Tibial artery (tissue), 4 donors: ENCODE measurements around the gene HS3ST6.
"Not testable (repeated sequence)": the region's sequence is repeated elsewhere in the genome, so short reads cannot be mapped to it uniquely, and the experiment has no call there.

ENCODE experiments used
- DNase-seq, 2 donors: peaks; one replicate each; pipeline ENCODE4 v3.0.0-alpha.2; 2019
- H3K27ac ChIP-seq, 2 donors: fragments of 200-600 bp; sonication (generic) in 1 of 2; 1 replicate in 1 of 2; 2 replicates in 1 of 2; pipeline ENCODE4 v1.5.1; 2018 to 2019; ENCODE audit warnings: mild to moderate bottlenecking in 1 of 2
- H3K27me3 ChIP-seq, 2 donors: fragments of 200-600 bp; sonication (generic) in 1 of 2; one replicate each; pipeline versions ENCODE4 v1.5.1 to v1.6.0; 2016 to 2019
- H3K36me3 ChIP-seq, 3 donors: fragments of 200-600 bp; sonication (generic) in 2 of 3; one replicate each; pipeline ENCODE4 v1.5.1; 2016 to 2019; ENCODE audit warnings: mild to moderate bottlenecking in 2 of 3
- H3K4me1 ChIP-seq, 4 donors: fragments of 200-600 bp; sonication (generic) in 2 of 4; 1 replicate in 3 of 4; 2 replicates in 1 of 4; pipeline ENCODE4 v1.5.1; 2016 to 2019
- H3K4me3 ChIP-seq, 2 donors: fragments of 200-600 bp; sonication (generic) in 1 of 2; 1 replicate in 1 of 2; 2 replicates in 1 of 2; pipeline ENCODE4 v1.5.1; 2018 to 2019; ENCODE audit warnings: mild to moderate bottlenecking in 2 of 2
- H3K9me3 ChIP-seq, 3 donors: fragments of 200-600 bp; sonication (generic) in 1 of 3; one replicate each; pipeline ENCODE4 v1.5.1; 2016 to 2019
- CTCF ChIP-seq, 2 experiments: fragments of 200-600 bp in 1 of 2; fragments of 450-650 bp in 1 of 2; IDR thresholded peaks; one replicate each; pipeline ENCODE4 v1.5.1; 2017 to 2019; ENCODE audit warnings: antibody characterized with exemption in 2 of 2, mild to moderate bottlenecking in 1 of 2, moderate library complexity in 1 of 2
- intact Hi-C: fragments of 100-400 bp; cut with DNase I; formaldehyde crosslinking; loops from one replicate; pipeline ENCODE4 v1.15.0; 2023; ENCODE audit warnings: low total_unique reads

Gene HS3ST6

GRCh38 chr16:1926271-1926670 lies 8.1 kb upstream of the HS3ST6 start:
- H3K27me3 ChIP-seq: peaks cover 0 to 51% of the 10 kb centered on the region in 2 donors
- H3K27ac ChIP-seq: no peak overlapping the region
- H3K36me3 ChIP-seq: no peaks in the 10 kb centered on the region
- DNase-seq: no peak
- intact Hi-C loops: no loop called here
- no peak overlapping the region for H3K4me3 ChIP-seq
- no peaks in the 10 kb centered on the region for H3K9me3 ChIP-seq
- peaks cover 0 to 11% (median 10%) of the 10 kb centered on the region in 4 donors for H3K4me1 ChIP-seq
- TF ChIP-seq CTCF (IDR thresholded peaks at IDR 0.05): no peak

DNA sequence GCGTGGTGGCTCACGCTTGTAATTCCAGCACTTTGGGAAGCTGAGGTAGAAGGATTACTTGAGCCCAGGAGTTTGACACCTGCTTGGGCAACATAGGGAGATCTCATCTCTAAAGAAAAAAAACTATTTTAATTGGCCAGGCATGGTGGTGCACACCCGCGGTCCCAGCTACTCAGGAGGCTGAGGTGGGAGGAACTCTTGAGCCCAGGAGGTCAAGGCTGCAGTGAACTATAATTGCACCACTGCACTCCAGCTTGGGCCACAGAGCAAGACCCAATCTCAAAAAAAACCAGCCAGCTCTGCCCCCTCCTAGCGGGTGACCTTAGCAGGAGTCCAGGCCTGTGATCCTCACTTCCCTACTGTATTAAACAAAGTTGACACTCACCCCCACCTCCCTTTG lies 5.9 kb upstream of the HS3ST6 start:
- no peak for TF ChIP-seq CTCF (IDR thresholded peaks at IDR 0.05)
- Histone ChIP-seq H3K27me3 (peaks cover 0 to 70% of the 10 kb centered on the region in 2 donors), H3K36me3 (no peaks in the 10 kb centered on the region), H3K4me3 (no peak overlapping the region), H3K9me3 (no peaks in the 10 kb centered on the region), H3K4me1 (peaks cover 0 to 2% (median 1%) of the 10 kb centered on the region in 4 donors), H3K27ac (no peak overlapping the region)
- no peak for DNase-seq
- intact Hi-C loops: no loop called here

GRCh38 chr16:1923299-1924034 lies 5.3 kb upstream of the HS3ST6 start:
- no peaks in the 10 kb centered on the region for H3K36me3 ChIP-seq
- DNase-seq: no peak
- no peak overlapping the region for H3K4me3 ChIP-seq
- intact Hi-C loops: no loop called here
- H3K4me1 ChIP-seq: peaks cover 0 to 5% (median 2%) of the 10 kb centered on the region in 4 donors
- no peak overlapping the region for H3K27ac ChIP-seq
- no peak for TF ChIP-seq CTCF (IDR thresholded peaks at IDR 0.05)
- no peaks in the 10 kb centered on the region for H3K9me3 ChIP-seq
- peaks cover 0 to 76% of the 10 kb centered on the region in 2 donors for H3K27me3 ChIP-seq

DNA sequence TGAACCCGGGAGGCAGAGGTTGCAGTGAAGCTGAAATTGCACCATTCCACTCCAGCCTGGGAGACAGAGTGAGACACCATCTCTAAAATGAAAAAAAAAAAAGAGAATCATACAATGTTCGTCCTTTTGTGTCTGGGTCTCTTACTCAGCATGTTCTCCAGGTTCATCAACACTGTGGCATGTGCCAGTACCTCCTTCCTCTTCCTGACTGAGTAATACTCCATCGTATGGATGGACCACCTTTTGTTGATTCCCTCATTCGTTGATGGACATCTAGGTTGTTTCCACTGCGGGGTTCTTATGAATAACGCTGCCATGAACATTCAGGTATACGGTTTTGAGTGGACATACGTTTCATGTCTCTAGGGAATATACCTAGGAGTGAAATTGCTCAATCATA lies 4.1 kb upstream of the HS3ST6 start:
- Histone ChIP-seq H3K9me3 (no peaks in the 10 kb centered on the region), H3K27ac (no peak overlapping the region), H3K36me3 (no peaks in the 10 kb centered on the region), H3K4me3 (no peak overlapping the region), H3K4me1 (peaks cover 0 to 14% (median 4%) of the 10 kb centered on the region in 4 donors), H3K27me3 (peaks cover 0 to 85% of the 10 kb centered on the region in 2 donors)
- intact Hi-C loops: no loop called here
- TF ChIP-seq CTCF (IDR thresholded peaks at IDR 0.05): no peak
- no peak for DNase-seq

- Histone ChIP-seq H3K4me3 (no peak overlapping the region), H3K27me3 (peaks cover 0 to 97% of the 10 kb centered on the region in 2 donors), H3K9me3 (no peaks in the 10 kb centered on the region), H3K36me3 (no peaks in the 10 kb centered on the region), H3K4me1 (peaks cover 0 to 14% (median 4%) of the 10 kb centered on the region in 4 donors), H3K27ac (no peak overlapping the region)
- intact Hi-C loops: no loop called here
- no peak for DNase-seq
- TF ChIP-seq CTCF (IDR thresholded peaks at IDR 0.05): no peak
These were observed 2.5 kb upstream of the HS3ST6 start for GRCh38 chr16:1920727-1921171.

GRCh38 chr16:1920122-1920521 lies 1.9 kb upstream of the HS3ST6 start:
- intact Hi-C loops, DNase-seq, H3K9me3 ChIP-seq, H3K27ac ChIP-seq, H3K36me3 ChIP-seq, H3K4me3 ChIP-seq: not testable (repeated sequence)
- H3K27me3 ChIP-seq: peaks cover 0 to 97% of the 10 kb centered on the region in 2 donors
- H3K4me1 ChIP-seq: peaks cover 0 to 14% (median 4%) of the 10 kb centered on the region in 4 donors
